HEK293T (cell line): ENCODE results near the gene SERPINA7.

Experiments
- ARNT ChIP-seq: fragments of 450-650 bp; IDR thresholded peaks from 2 replicates; pipeline ENCODE4 v1.6.1; 2017; ENCODE audit warnings: mild to moderate bottlenecking
- BHLHE40 ChIP-seq: fragments of 450-650 bp; IDR thresholded peaks from 2 replicates; pipeline ENCODE4 v1.6.1; 2016; ENCODE audit warnings: mild to moderate bottlenecking, moderate library complexity, borderline replicate concordance
- CTBP1 ChIP-seq: fragments of 450-650 bp; IDR thresholded peaks from 2 replicates; pipeline ENCODE4 v1.6.1; 2016; ENCODE audit warnings: borderline replicate concordance
- FOXA1 ChIP-seq: fragments of 450-650 bp; IDR thresholded peaks from 2 replicates; pipeline ENCODE4 v1.6.1; 2016; ENCODE audit warnings: mild to moderate bottlenecking
- FOXK2 ChIP-seq: fragments of 450-650 bp; IDR thresholded peaks from 2 replicates; pipeline ENCODE4 v1.6.1; 2016; ENCODE audit warnings: mild to moderate bottlenecking
- L3MBTL2 ChIP-seq: fragments of 450-650 bp; conservative IDR thresholded peaks from 2 replicates; pipeline ENCODE4 v1.6.1; 2016; ENCODE audit warnings: mild to moderate bottlenecking
- SP1 ChIP-seq: fragments of 450-650 bp; IDR thresholded peaks from 2 replicates; pipeline ENCODE4 v1.6.1; 2017
- SUZ12 ChIP-seq: fragments of 450-650 bp; IDR thresholded peaks from 2 replicates; pipeline ENCODE4 v1.6.1; 2016; ENCODE audit warnings: mild to moderate bottlenecking
- TARDBP ChIP-seq: fragments of 450-650 bp; IDR thresholded peaks from 2 replicates; pipeline ENCODE4 v1.6.1; 2016

DNA sequence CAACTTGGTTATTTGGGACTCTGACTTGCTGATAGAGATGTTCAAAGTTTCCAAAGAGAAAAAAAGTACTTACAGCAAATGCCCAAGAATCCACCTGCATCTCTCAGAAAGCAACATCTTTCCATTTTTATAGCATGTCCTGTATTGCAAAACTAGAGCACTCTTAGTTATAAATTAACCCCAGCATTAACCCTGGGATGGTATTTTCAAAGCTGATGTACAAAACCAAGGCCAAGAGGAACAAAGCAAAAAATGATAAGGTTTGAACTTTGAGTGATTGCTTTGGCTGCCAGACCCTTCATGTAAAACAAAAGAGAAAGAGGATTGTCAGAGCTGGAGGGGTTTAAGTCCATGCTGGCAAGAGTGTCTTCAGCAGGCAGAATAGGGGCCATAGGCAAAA lies at the start of gene SERPINA7:
- no peak for TF ChIP-seq FOXK2
- no peak for TF ChIP-seq ARNT
- TF ChIP-seq SP1: no peak
- no peak for TF ChIP-seq FOXA1
- no peak for TF ChIP-seq L3MBTL2
- TF ChIP-seq SUZ12: no peak
- TF ChIP-seq CTBP1: no peak
- no peak for TF ChIP-seq TARDBP
- no peak for TF ChIP-seq BHLHE40
